ENCODE data around the gene SMC2. TPM values are rescaled to one million over a fixed set of nuclear protein-coding genes. Genes with fewer than 3 reads are reported as not detected.

Gene SMC2
- total and polyA plus RNA-seq, 2 of the 13 experiments (the other 11 are each of a cell fraction or from before 2014, with no cell fraction given) = 5.6 to 36.7 TPM

DNA sequence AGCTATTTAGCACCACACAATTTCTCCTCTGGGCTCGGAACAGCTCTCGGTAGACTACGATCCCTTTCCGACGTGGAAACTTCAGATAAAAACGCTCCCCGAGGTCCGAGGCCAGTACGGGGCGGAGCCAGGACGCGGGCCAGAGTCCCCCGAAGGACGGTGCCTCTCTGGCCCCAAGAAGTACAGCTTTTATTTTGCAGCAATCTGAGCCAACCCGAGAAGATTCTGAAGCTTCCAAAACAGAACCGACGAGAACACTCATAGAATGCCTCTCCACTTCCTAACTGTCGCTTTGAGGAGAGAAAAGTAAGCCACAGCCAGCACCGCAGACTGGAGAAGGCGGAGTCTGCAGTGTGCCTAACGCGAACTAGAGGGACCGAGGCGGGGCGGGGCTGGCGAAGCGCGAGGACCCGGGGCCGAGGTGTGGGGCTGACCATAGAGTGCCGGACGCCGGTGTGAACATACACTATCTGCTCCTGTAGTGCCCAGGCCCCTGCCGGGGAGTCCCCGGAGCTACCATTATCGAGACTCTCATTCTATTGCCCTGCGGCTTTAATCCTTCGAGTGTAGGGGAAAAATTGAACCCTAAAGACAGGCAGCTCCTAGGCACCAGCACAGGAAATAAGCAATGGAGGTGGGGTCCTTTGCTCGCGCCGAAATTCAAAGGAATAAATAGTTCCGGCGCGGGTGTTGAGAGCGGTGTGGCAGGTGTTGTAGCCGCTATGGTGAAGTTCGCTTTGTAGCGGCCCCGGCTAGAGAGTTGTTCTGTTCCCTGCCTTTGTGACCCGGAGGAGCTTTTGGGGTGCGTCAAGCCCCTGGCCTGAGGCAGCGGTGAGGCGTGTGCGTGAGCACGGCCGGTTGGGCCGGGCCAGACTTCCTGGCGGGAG lies at the start of gene SMC2 (continued):
- TF ChIP-seq ZNF781 (CRISPR knock-in tag; IDR thresholded peaks at IDR 0.05; ENCODE audit: borderline replicate concordance, not compliant biosample characterization) = no peak
- TF ChIP-seq KMT2B (CRISPR knock-in tag; IDR thresholded peaks at IDR 0.05) = peak; percentile 68
- TF ChIP-seq CAMTA2 (CRISPR knock-in tag; IDR thresholded peaks at IDR 0.05; ENCODE audit: borderline replicate concordance) = 0 out of 2 replicates have a peak, but pooled peaks have one; percentile 79
- no peak; the same call in 1 of the 2 replicates for TF ChIP-seq CCDC6 (CRISPR knock-in tag; IDR thresholded peaks at IDR 0.05)
- no peak for TF ChIP-seq PHF5A (CRISPR knock-in tag; IDR thresholded peaks at IDR 0.05; ENCODE audit: low read depth, unreplicated experiment)
- peak; percentile 58; the same call in 1 of the 2 replicates for TF ChIP-seq GMEB1 (CRISPR knock-in tag; IDR thresholded peaks at IDR 0.05; ENCODE audit: borderline replicate concordance)
- no peak for TF ChIP-seq PAX8 (CRISPR knock-in tag; IDR thresholded peaks at IDR 0.05; ENCODE audit: borderline replicate concordance)
- TF ChIP-seq, protein P1, sequence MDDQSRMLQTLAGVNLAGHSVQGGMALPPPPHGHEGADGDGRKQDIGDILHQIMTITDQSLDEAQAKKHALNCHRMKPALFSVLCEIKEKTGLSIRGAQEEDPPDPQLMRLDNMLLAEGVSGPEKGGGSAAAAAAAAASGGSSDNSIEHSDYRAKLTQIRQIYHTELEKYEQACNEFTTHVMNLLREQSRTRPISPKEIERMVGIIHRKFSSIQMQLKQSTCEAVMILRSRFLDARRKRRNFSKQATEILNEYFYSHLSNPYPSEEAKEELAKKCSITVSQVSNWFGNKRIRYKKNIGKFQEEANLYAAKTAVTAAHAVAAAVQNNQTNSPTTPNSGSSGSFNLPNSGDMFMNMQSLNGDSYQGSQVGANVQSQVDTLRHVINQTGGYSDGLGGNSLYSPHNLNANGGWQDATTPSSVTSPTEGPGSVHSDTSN (CRISPR knock-in tag; IDR thresholded peaks at IDR 0.05; ENCODE audit: borderline replicate concordance) = 0 out of 2 replicates have a peak, but pooled peaks have one; percentile 73
- peak; percentile 44; the same call in 1 of the 2 replicates for TF ChIP-seq HDAC2 (CRISPR knock-in tag; IDR thresholded peaks at IDR 0.05)
- peak; percentile 71; the same call in 1 of the 2 replicates for TF ChIP-seq ZNF367 (CRISPR knock-in tag; IDR thresholded peaks at IDR 0.05; ENCODE audit: borderline replicate concordance)
- TF ChIP-seq ZNF124 (CRISPR knock-in tag; IDR thresholded peaks at IDR 0.05) = 0 out of 2 replicates have a peak, but pooled peaks have one; percentile 20
- peak; percentile 94 for TF ChIP-seq E2F1 (CRISPR knock-in tag; IDR thresholded peaks at IDR 0.05)
- 0 out of 2 replicates have a peak, but pooled peaks have one; percentile 4 for TF ChIP-seq ZIK1 (CRISPR knock-in tag; IDR thresholded peaks at IDR 0.05; ENCODE audit: borderline replicate concordance, low read depth)
- TF ChIP-seq ELF4 (CRISPR knock-in tag; IDR thresholded peaks at IDR 0.05; ENCODE audit: borderline replicate concordance) = 0 out of 2 replicates have a peak, but pooled peaks have one; percentile 26
- TF ChIP-seq ZFYVE20 (CRISPR knock-in tag; IDR thresholded peaks at IDR 0.05; ENCODE audit: borderline replicate concordance, low read depth) = no peak
- TF ChIP-seq BCL3 (CRISPR knock-in tag; IDR thresholded peaks at IDR 0.05) = no peak; the same call in 1 of the 2 replicates
- TF ChIP-seq, protein P2, sequence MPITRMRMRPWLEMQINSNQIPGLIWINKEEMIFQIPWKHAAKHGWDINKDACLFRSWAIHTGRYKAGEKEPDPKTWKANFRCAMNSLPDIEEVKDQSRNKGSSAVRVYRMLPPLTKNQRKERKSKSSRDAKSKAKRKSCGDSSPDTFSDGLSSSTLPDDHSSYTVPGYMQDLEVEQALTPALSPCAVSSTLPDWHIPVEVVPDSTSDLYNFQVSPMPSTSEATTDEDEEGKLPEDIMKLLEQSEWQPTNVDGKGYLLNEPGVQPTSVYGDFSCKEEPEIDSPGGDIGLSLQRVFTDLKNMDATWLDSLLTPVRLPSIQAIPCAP (CRISPR knock-in tag; IDR thresholded peaks at IDR 0.05; ENCODE audit: low read depth) = no peak
- TF ChIP-seq ZNF160 (CRISPR knock-in tag; IDR thresholded peaks at IDR 0.05) = 0 out of 2 replicates have a peak, but pooled peaks have one; percentile 45
- TF ChIP-seq AHR (CRISPR knock-in tag; IDR thresholded peaks at IDR 0.05) = no peak

Measured in HepG2 (cell line).